GM12874 (cell line): ENCODE results near the gene RAB17.

Experiments
- CTCF ChIP-seq: IDR thresholded peaks from 2 replicates; pipeline ENCODE4 v1.5.1; 2011; ENCODE audit warnings: low read depth, mild to moderate bottlenecking, control low read depth, low read length, moderate library complexity; ENCODE audit not compliant: insufficient read depth

RAB17 gene

GRCh38 chr2:237600205-237600846 is 9.8 kb upstream of the RAB17 start:
- no peak for TF ChIP-seq CTCF

GRCh38 chr2:237599465-237600110 is 9.1 kb upstream of the RAB17 start:
- no peak for TF ChIP-seq CTCF

- TF ChIP-seq CTCF: no peak
These were observed 8.1 kb upstream of the RAB17 start for GRCh38 chr2:237598468-237599208.

GRCh38 chr2:237597196-237598145 is 6.9 kb upstream of the RAB17 start:
- TF ChIP-seq CTCF: no peak

- TF ChIP-seq CTCF: no peak
These were observed 6.1 kb upstream of the RAB17 start for GRCh38 chr2:237596520-237597195.

GRCh38 chr2:237594514-237594871 is 4.0 kb upstream of the RAB17 start:
- TF ChIP-seq CTCF: no peak
